HG03571 (cell line): ENCODE measurements around the gene CYBA.
A peak's percentile ranks its signal among the peaks of the same experiment; 100 is the strongest.

ENCODE experiments used
- ATAC-seq: cut with Tn5 transposase; IDR thresholded peaks from one replicate; pipeline ENCODE4 v1.9.1; 2021; ENCODE audit not compliant: unreplicated experiment

Gene CYBA

GRCh38 chr16:88650749-88651275, at the start of gene CYBA:
CYBA (minus strand) TSS chr16:88651053; CDS start chr16:88651013, 40 bp downstream.
- ATAC-seq = peak; percentile 64

GRCh38 chr16:88700322-88700635, 49.4 kb upstream of the CYBA start:
- no peak for ATAC-seq

- no peak for ATAC-seq
These were observed 48.3 kb upstream of the CYBA start for GRCh38 chr16:88699180-88699579.

GRCh38 chr16:88698646-88699045, 47.8 kb upstream of the CYBA start:
- ATAC-seq = no peak

GRCh38 chr16:88697831-88698615, 47.2 kb upstream of the CYBA start:
- ATAC-seq = no peak

GRCh38 chr16:88697116-88697830, 46.4 kb upstream of the CYBA start:
- ATAC-seq = no peak

- ATAC-seq = no peak
These were observed 45.6 kb upstream of the CYBA start for GRCh38 chr16:88696441-88696840.

GRCh38 chr16:88695753-88696152, 44.9 kb upstream of the CYBA start:
- ATAC-seq = no peak

GRCh38 chr16:88695218-88695617, 44.4 kb upstream of the CYBA start:
- ATAC-seq = no peak

- ATAC-seq = no peak
These were observed 43.6 kb upstream of the CYBA start for GRCh38 chr16:88694221-88695087.

GRCh38 chr16:88693420-88694177, 42.7 kb upstream of the CYBA start:
- no peak for ATAC-seq

GRCh38 chr16:88692861-88693260, 42.0 kb upstream of the CYBA start:
- no peak for ATAC-seq

- no peak for ATAC-seq
These were observed 41.2 kb upstream of the CYBA start for GRCh38 chr16:88691924-88692560.

GRCh38 chr16:88691129-88691813, 40.4 kb upstream of the CYBA start:
- no peak for ATAC-seq

- no peak for ATAC-seq
These were observed 39.7 kb upstream of the CYBA start for GRCh38 chr16:88690341-88691128.

GRCh38 chr16:88688013-88688778, 37.3 kb upstream of the CYBA start:
- ATAC-seq = no peak

GRCh38 chr16:88687676-88688012, 36.8 kb upstream of the CYBA start:
- ATAC-seq = no peak

- no peak for ATAC-seq
These were observed 36.4 kb upstream of the CYBA start for GRCh38 chr16:88687254-88687576.
